AG20443 (cell line): ENCODE results near the gene NUP98.
"Not testable (repeated sequence)": the region's sequence is repeated elsewhere in the genome, so short reads cannot be mapped to it uniquely, and the experiment has no call there.

Experiments
- DNase-seq: peaks from one replicate; pipeline ENCODE4 v3.0.0; 2012; ENCODE audit warnings: low spot score, mixed read lengths

Gene NUP98

GRCh38 chr11:3799143-3799542, 1.8 kb upstream of the NUP98 start:
- no peak for DNase-seq

- DNase-seq = no peak
These were observed 489 bp downstream of the NUP98 start for GRCh38 chr11:3796801-3797328.

GRCh38 chr11:3796346-3796745, 1.0 kb downstream of the NUP98 start:
- DNase-seq = no peak

- no peak for DNase-seq
These were observed 1.4 kb downstream of the NUP98 start for GRCh38 chr11:3796002-3796311.

DNA sequence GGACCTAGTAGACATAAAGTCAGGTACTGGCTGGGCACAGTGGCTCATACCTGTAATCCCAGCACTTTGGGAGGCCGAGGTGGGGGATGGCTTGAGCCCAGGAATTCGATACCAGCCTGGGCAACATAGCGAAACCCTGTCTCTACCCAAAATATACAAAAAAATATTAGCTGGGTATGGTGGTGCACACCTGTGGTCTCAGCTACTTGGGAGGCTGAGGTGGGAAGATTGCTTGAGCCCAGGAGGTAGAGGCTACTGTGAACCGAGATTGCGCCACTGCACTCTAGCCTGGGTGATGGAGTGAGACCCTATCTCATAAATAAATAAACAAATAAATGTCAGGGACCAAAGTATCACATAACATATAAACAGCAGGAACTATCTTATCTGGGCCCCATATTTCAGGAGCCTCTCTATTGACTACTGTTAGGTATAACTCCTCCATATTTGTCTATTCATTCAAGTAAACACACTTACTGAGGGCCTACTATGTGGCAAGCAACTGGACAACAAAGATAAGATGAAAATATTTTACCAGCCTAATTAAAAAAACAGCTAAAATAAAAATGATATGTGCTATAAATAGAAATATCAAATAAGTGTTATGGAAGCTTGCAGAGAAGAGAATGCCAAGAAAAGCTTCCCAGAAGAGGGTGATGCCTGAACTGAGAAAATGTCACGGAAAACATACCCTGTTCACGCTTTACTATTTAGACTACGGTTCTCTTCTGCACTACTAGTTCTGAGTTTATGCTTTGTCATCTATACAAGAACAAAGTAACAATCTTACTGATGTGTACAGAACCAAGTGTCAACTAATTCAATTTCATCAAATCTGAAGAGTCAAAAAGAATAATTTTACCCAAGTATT, 2.0 kb downstream of the NUP98 start:
- DNase-seq = no peak

DNA sequence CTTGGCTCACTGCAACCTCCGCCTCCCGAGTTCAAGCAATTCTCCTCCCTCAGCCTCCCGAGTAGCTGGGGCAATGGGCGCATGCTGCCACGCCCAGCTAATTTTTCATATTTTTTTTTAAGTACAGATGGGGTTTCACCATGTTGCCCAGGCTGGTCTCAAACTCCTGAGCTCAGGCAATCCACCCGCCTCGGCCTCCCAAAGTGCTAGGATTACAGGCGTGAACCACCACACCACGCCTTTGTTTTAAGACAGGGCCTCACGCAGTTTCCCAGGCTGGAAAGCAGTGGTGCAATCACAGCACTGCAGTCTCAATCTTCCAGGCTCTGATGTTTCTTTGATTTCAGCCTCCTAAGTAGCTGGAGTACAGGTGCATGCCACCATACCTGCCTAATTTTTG, 3.0 kb downstream of the NUP98 start:
- not testable (repeated sequence) for DNase-seq

DNA sequence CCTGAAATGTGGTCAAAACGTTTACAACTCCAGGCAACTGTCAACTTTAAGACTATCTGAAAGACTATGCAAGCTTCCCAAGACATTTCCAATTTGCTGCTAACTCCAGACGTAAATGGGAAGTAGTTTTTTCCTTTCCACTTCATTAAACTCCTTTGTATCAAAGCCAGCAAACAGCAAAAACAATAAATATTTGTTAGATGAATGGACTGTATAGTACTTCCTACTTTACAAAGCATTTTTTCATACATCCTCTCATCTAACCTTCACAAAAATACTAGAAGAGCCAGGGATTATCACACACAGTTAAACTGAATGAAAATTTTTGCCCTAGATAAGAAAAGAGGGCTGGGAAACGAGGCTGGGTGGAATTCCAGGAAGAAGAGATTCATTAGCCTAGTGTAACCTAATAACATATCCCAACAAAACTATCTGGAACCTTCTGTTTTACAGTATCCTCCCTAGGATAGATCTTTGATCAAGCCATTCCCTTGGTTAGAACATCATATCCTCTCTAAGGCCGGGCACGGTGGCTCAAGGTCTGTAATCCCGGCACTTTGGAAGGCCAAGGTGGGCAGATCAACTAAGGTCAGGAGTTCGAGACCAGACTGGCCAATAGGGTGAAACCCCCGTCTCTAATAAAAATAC, 10.4 kb downstream of the NUP98 start:
- DNase-seq = peak; percentile 13

DNA sequence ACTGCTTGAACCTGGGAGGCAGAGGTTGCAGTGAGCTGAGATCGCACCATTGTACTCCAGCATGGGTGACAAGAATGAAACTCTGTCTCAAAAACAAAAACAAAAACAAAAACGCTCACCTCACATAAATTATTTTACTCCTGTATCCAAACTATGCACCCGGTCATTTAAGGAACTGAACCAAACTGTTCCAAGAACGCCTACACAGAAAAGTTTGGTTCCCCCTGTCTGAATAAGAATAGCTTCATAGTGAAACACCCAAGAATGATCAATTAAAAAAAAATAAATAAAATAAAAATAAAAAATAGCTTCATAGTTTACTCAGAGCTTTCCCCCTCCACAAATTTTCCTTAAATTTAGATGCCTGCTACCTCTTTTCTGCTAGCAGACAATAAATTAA, 13.7 kb downstream of the NUP98 start:
- no peak for DNase-seq

DNA sequence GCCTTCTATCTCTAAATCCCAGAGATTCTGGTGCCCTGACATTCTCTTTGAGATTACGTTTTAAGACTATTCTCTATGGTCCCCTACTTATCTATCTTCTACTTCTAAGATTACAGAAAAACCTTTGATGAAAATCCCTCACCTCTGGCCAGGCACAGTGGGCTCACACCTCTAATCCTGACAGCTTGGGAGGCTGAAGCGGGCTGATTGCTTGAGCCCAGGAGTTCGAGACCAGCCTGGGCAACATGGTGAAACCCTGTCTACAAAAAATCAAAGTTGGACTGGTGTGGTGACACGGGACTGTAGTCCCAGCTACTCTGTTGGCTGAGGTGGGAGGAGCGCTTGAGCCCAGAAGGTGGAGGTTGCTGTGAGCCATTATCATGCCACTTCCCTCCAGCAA, 14.4 kb downstream of the NUP98 start:
- DNase-seq = no peak

DNA sequence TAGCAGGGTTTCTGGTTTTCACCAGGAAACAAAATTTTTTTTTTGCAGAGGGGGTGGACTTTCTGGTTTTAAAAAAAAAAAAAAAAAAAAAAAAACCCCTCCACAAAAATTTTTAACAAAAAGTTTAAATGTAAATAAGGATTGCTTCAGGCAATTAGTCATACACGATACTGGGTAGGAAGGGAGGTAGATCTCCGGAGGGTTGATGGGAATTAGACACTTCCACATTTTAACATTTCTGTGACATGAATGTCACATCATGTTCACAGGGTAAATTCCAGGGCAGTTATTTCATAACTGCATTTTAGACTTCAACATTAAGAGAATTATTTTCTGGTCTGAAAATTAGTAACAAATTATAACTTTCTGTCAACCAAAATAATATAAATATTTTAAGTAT, 15.9 kb downstream of the NUP98 start:
- DNase-seq = peak; percentile 32

DNA sequence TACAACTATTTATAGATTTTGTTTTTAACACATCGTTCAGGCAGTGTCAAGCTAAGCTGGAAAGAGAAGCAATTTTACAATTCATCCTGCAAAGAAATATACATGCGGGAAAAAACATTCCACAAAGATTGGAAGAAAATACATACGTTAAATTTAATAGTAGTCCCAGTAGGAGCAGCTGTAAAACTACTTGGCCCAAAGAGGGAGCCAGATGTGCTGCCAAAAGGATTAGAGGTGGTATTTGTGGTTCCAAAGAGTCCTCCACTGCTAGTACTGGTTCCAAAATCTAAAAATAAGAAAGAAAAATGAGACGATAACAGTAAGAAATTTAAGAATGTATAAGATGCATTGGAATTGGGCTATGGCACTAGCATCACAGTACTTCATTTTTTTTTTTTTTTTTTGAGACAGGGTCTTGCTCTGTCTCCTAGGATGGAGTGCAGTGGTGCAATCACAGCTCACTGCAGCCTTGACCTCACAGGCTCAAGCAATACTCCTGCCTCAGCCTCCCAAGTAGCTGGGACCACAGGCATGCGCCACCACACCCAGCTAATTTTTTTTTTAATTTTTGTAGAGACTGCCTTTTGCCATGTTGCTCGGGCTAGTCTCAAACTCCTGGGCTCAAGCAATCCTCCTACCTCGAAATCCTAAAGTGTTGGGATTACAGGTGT, 21.5 kb downstream of the NUP98 start:
- no peak for DNase-seq

DNA sequence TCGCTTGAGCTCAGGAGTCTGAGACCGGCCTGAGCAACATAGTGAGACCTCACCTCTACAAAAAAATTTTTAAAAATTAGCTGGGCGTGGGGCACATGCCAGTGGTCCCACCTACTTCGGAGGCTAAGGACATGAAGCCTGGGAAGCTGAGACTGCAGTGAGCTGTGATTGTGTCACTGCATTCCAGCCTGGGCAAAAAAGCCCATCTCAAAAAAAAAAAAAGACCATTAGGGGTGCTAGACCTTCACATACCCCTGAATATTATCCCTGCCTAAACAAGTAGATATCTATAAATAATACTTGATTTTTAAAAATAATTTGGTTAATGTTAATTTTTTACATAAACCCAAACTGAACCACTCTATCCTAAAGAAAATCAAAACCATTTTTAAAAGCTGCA, 24.2 kb downstream of the NUP98 start:
- DNase-seq = no peak

DNA sequence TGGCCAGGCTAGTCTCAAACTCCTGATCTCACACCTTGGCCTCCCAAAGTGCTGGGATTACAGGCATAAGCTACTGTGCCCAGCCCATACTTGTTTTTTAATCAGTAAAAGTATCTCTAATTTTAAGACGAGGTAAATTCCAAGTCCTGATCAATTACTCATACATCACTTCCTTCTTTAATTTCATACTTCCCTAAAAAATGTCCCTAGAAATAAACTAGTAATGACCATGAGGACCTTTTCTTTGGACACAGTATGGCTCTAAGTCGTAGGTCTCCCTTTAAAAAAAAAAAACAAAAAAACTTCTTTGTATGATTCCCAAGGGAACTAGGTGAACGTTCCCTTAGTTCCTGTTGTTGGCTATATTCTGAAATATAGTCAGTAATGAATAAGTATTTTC, 29.8 kb downstream of the NUP98 start:
- no peak for DNase-seq

DNA sequence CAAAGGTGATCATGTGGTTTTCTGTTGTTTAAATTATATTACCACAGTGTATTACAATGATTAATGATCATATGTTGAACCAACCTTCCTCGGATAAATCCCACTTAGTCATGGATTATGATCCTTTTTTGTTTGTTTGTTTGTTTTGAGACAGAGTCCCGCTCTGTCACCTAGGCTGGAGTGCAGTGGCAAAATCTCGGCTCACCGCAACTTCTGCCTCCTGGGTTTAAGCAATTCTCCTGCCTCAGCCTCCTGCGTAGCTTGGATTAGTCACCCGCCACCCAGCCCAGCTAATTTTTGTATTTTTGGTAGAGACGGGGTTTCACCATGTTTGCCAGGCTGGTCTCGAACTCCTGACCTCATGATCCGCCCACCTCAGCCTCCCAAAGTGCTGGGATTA, 30.5 kb downstream of the NUP98 start:
- DNase-seq = not testable (repeated sequence)

DNA sequence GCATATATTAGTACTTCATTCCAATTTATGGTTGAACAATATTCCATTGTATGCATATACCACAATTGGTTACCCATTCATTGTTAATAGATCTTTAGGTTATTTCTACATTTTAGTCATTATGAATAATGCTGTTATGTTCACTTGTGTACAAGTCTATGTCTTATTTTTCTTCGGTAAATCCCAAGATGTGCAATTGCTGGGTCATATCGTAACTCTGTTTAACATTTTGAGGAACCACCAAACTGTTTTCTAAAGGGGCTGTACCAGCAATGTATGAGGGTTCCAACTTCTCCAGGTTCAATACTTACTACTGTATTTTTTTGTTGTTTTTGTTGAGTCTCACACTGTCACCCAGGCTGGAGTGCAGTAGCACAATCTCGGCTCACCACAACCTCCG, 33.1 kb downstream of the NUP98 start:
- no peak for DNase-seq

DNA sequence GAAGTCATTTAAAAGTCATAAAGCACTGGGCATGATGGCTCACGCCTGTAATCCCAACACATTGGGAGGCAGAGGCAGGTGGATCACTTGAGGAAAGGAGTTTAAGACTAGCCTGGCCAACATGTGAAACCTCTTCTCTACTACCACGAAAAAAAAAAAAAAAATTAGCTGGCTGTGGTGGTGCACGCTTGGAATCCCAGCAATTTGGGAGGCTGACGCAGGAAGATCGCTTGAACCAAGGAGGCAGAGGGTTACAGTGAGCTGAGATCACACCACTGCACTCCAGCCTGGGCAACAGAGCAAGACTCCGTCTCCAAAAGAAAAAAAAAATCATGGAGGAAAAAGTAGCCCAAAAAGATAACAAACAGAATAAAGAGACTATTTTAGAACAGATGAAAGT, 42.2 kb downstream of the NUP98 start:
- DNase-seq = no peak

DNA sequence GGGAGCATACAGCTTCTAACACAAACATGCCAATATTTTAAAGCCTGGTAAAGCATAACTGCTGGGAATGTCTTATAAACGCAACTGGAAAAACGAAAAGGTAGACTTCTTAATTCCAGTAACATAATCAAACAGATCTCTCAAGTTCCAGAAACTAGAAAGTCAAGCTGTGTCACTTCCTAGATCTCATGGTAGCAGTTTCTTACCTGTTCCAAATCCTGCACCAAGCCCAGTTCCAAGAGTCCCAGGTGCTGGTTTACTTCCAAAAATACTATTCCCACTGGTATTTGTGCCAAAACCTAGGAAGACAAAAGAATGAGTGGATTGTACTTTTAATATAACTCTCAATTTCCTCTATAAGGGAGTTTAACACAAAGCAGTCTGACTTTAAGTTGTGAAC, 44.2 kb downstream of the NUP98 start:
- DNase-seq = no peak

DNA sequence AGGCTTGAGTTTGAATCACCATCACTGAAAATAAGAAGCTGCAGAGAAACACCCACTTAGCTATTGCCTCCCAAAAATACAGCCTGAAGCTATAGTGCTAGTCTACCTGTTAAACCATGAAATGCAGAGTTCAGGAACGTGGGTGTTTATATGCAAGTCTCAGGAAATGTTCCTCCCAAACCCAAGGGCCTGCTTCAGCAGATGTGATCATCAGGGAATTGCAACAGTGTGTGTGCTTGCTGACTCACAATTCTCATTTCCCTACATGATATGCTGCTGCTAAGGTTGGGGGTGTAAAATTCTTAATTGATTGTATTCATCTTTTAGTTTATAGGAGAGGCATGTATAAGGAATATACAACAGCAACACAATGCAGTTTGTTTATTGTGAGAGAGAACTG, 49.6 kb downstream of the NUP98 start:
- DNase-seq = peak; percentile 80

- no peak for DNase-seq
These were observed 52.2 kb downstream of the NUP98 start for GRCh38 chr11:3745161-3745560.

DNA sequence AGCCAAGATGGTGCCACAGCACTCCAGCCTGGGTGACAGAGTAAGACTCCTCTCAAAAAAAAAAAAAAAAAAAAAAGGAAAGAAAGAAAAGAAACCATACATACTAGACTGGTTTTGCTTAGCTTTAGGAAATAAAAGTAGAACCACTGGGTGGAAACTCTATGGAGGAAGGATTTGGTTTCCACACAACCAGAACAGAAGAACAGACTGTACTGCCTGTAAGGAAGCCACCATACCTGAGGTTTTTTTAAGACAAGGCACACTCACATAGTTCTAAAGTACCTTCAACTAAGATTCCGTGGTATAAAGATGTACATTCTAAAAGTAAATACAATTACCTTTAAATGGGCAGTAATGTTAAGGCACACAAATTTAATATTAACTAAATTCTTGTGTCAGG, 58.6 kb downstream of the NUP98 start:
- no peak for DNase-seq

DNA sequence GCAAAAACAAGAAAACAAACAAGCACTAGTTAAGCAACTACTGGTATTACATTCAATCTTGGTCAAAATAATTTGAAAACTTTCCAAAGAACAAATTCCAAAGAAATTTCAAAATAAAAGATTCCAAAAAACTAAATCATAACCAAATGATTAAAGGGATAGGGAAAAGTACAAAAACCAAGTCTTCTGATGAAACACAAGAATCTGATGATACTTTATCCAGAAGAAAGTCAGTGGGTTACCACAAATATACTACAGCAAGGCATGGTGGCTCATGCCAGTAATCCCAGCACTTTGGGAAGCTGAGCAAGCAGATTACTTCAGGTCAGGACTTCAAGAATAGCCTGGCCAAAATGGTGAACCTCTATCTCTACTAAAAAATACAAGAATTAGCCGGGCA, 59.1 kb downstream of the NUP98 start:
- DNase-seq = peak; percentile 23

- DNase-seq = no peak
These were observed 59.9 kb downstream of the NUP98 start for GRCh38 chr11:3737386-3737933.

- no peak for DNase-seq
These were observed 60.5 kb downstream of the NUP98 start for GRCh38 chr11:3736816-3737215.
